Measurements from ENCODE around the gene RPL23. TPM values are rescaled to one million over a fixed set of nuclear protein-coding genes. Genes with fewer than 3 reads are reported as not detected.

RPL23 gene
- total and polyA plus RNA-seq, 10 of the 15 experiments (the other 5 are each of a cell fraction or from before 2014, with no cell fraction given), result 2,200 to 4,821 (median 3,043) TPM

DNA sequence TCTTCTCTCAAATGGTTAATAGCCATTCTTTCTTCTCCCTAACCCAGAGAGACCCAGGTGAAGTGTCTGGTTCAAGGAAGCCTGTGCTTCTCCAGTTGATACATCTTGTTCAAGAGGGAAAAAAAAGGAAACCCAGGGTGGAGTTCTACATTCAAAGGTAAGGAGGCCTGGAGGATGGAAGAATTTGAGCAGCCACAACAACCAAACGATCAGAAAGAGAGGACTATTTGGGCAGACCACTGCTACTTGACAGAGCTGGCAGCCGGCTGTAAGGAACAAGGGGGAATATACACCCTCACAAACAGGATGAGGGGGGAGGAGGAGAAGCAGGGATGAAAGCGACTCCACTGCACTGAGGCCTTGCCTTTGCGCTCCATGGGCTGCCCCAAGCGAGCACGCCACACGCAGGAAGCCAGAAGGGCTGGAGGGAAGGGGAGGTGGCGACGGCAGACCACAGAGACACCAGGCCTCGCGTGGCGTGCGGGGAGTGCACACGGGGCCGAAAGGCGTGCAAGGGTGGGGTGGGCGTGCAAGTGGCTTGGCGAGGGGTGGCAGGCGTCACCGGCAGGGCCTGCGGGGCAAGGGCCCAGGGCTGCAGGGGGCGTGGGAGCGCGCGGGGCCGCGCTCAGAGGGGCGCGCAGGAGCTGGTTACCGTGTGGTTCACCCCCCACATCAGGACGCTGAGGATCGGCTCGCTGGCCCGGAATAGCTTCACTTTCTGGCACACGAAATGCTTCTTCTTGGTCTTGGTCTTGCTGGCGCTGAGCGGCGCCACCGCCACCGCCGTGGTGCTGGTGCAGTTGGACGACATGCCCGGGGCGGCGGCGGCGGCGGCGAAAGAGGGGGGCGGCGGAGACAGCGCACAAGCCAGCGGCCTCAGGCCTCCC, 54.7 kb downstream of the RPL23 start:
- POLR2A ChIA-PET, result interaction anchor here (1.4 to 2.4 kb wide), 2 partner anchors 53 to 70 kb away, joined by 4 to 7 read pairs; no protein-coding TSS in a partner anchor
- no peaks in the 10 kb centered on the region for H3K27me3 ChIP-seq (replicated peaks in 1 of 2; ENCODE audit: control insufficient read depth in 2 of 2, insufficient read depth in 2 of 2, low read length in 1 of 2)
- SMC1A ChIA-PET (ENCODE audit: uncharacterized antibody, unreplicated experiment), result interaction anchor here (0.5 to 1.4 kb wide), 3 partner anchors 41 to 118 kb away, joined by 3 to 4 read pairs (median 3); partner anchors contain the start of gene LASP1
- CTCF ChIA-PET, result interaction anchor here (0.7 to 1.9 kb wide), 4 partner anchors 46 to 241 kb away, joined by 3 to 6 read pairs (median 4); partner anchors contain the start of gene LASP1
- no peaks in the 10 kb centered on the region for H3K9me3 ChIP-seq (replicated peaks; ENCODE audit: control insufficient read depth, insufficient read depth, low read length)
- WGBS (ENCODE audit: insufficient coverage, insufficient replicate concordance, low lambda C conversion rate, missing lambda C conversion rate), result under 1% methylated on average over 39 of the region's 53 CpGs
- H3K9ac ChIP-seq (ENCODE audit: control insufficient read depth, insufficient read depth, low read length), result peak overlapping the region; percentile 84
- H3K27ac ChIP-seq (ENCODE audit: control insufficient read depth, insufficient read depth), result peak overlapping the region; percentile 59
- RAD21 ChIA-PET (ENCODE audit: unreplicated experiment), result interaction anchor here (0.5 to 1.0 kb wide), 4 partner anchors 54 to 71 kb away, joined by 3 to 5 read pairs (median 3); partner anchors contain the start of gene RPL23
- no TSS peak for BruUV-seq (replicated peaks)
- peak; percentile 45 for ATAC-seq
- H3K36me3 ChIP-seq (ENCODE audit: control insufficient read depth in 2 of 2, insufficient read depth in 2 of 2, low read length in 1 of 2), result peaks cover 7 to 8% of the 10 kb centered on the region in 2 experiments
- intact Hi-C loops (cut with micrococcal nuclease; ENCODE audit: unreplicated experiment), result loop anchor here (2.0 to 5.0 kb wide), 2 partner anchors 46 to 353 kb away; partner anchors contain the start of genes PLXDC1 and PSMB3
- H4K20me1 ChIP-seq (ENCODE audit: control insufficient read depth, insufficient read depth), result no peaks in the 10 kb centered on the region
- H3K4me1 ChIP-seq (ENCODE audit: control insufficient read depth, insufficient read depth, low read length), result peaks cover 11% of the 10 kb centered on the region
- FAIRE-seq, result no peak
- peak overlapping the region; percentile 88 for H3K4me2 ChIP-seq (ENCODE audit: control insufficient read depth, insufficient read depth)
- H2AFZ ChIP-seq (ENCODE audit: control insufficient read depth, low read depth, low read length), result peak overlapping the region; percentile 76
- peak overlapping the region; percentile 85 for H3K4me3 ChIP-seq
- no peak for DNase-seq (ENCODE audit: low read depth, low spot score)
- in situ Hi-C loops (cut with MboI), result no loop called here
- H3K79me2 ChIP-seq (ENCODE audit: control insufficient read depth, insufficient read depth, low read length), result peaks cover 35% of the 10 kb centered on the region
- TF ChIP-seq NBN (IDR thresholded peaks at IDR 0.05) (no peak), CBX3 (IDR thresholded peaks at IDR 0.05; ENCODE audit: borderline replicate concordance, low read depth) (no peak), CHD2 (IDR thresholded peaks at IDR 0.05; ENCODE audit: borderline replicate concordance, low read depth, low read length) (peak; percentile 22; the same call in 1 of the 2 replicates), LARP7 (IDR thresholded peaks at IDR 0.05) (0 out of 2 replicates have a peak, but pooled peaks have one; percentile 18), CEBPB (IDR thresholded peaks at IDR 0.05; ENCODE audit: borderline replicate concordance in 1 of 2, low read depth in 2 of 2, low read length in 2 of 2) (no peak), FOXK2 (IDR thresholded peaks at IDR 0.05) (peak; percentile 88), HDAC2 (IDR thresholded peaks at IDR 0.05) (no peak), HDGF (IDR thresholded peaks at IDR 0.05) (peak; percentile 84; the same call in 1 of the 2 replicates), EED (IDR thresholded peaks at IDR 0.05; ENCODE audit: low read depth) (peak; percentile 34; the same call in 1 of the 2 replicates), POU2F2 (IDR thresholded peaks at IDR 0.05; ENCODE audit: borderline replicate concordance, low read depth, low read length) (no peak), POLR2A (IDR thresholded peaks at IDR 0.05; ENCODE audit: low read depth, low read length) (0 out of 2 replicates have a peak, but pooled peaks have one; percentile 29), SP1 (IDR thresholded peaks at IDR 0.05; ENCODE audit: low read depth, low read length) (no peak), BHLHE40 (IDR thresholded peaks at IDR 0.05; ENCODE audit: borderline replicate concordance in 1 of 2, low read depth in 2 of 2, low read length in 1 of 2) (peak in 1 of 2 experiments; percentile 69; a peak in 1 of 4 replicates), MTA3 (IDR thresholded peaks at IDR 0.05; ENCODE audit: borderline replicate concordance, low read length) (no peak), IKZF2 (IDR thresholded peaks at IDR 0.05) (no peak), RUNX3 (IDR thresholded peaks at IDR 0.05; ENCODE audit: low read length) (peak; percentile 34; the same call in 1 of the 2 replicates)
- TF ChIP-seq, protein P1, sequence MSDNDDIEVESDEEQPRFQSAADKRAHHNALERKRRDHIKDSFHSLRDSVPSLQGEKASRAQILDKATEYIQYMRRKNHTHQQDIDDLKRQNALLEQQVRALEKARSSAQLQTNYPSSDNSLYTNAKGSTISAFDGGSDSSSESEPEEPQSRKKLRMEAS (IDR thresholded peaks at IDR 0.05; ENCODE audit: low read depth, low read length), result peak; percentile 66
- TF ChIP-seq, protein P2, sequence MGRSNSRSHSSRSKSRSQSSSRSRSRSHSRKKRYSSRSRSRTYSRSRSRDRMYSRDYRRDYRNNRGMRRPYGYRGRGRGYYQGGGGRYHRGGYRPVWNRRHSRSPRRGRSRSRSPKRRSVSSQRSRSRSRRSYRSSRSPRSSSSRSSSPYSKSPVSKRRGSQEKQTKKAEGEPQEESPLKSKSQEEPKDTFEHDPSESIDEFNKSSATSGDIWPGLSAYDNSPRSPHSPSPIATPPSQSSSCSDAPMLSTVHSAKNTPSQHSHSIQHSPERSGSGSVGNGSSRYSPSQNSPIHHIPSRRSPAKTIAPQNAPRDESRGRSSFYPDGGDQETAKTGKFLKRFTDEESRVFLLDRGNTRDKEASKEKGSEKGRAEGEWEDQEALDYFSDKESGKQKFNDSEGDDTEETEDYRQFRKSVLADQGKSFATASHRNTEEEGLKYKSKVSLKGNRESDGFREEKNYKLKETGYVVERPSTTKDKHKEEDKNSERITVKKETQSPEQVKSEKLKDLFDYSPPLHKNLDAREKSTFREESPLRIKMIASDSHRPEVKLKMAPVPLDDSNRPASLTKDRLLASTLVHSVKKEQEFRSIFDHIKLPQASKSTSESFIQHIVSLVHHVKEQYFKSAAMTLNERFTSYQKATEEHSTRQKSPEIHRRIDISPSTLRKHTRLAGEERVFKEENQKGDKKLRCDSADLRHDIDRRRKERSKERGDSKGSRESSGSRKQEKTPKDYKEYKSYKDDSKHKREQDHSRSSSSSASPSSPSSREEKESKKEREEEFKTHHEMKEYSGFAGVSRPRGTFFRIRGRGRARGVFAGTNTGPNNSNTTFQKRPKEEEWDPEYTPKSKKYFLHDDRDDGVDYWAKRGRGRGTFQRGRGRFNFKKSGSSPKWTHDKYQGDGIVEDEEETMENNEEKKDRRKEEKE (IDR thresholded peaks at IDR 0.05), result peak; percentile 73; the same call in 1 of the 2 replicates
- TF ChIP-seq, protein P3, sequence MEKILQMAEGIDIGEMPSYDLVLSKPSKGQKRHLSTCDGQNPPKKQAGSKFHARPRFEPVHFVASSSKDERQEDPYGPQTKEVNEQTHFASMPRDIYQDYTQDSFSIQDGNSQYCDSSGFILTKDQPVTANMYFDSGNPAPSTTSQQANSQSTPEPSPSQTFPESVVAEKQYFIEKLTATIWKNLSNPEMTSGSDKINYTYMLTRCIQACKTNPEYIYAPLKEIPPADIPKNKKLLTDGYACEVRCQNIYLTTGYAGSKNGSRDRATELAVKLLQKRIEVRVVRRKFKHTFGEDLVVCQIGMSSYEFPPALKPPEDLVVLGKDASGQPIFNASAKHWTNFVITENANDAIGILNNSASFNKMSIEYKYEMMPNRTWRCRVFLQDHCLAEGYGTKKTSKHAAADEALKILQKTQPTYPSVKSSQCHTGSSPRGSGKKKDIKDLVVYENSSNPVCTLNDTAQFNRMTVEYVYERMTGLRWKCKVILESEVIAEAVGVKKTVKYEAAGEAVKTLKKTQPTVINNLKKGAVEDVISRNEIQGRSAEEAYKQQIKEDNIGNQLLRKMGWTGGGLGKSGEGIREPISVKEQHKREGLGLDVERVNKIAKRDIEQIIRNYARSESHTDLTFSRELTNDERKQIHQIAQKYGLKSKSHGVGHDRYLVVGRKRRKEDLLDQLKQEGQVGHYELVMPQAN (conservative IDR thresholded peaks at IDR 0.05), result peak; percentile 49

All from GM12878 (cell line).